Measurements from ENCODE around the gene RASAL2.

DNA sequence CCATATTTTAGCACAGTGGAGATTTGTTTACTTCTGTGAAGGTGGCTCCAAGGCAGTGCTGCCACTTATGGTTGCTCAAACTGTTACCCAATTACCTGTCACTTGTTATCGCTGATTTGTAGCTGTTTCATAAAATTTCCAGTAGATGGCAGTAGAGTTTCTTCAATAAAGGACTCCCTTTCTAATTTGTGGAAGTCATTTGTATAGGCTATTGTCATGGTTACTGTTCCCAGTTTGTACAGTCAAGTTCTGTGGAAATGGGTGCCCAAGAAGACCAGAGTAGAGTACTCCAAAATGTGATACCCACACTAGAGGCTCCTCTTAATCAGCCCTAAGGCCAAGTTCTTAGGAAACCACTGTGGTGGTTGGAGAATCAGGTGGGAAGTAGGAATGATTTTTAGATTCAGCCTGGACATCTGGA lies 216.8 kb downstream of the RASAL2 start:
- TF ChIP-seq POLR2AphosphoS5 (IDR thresholded peaks at IDR 0.05; ENCODE audit: low read depth, low read length) (no peak), POLR2A (IDR thresholded peaks at IDR 0.05; ENCODE audit: low read depth, low read length) (no peak)

Measured in GM12891 (cell line).